ENCODE measurements around the gene CCDC88C.
A peak's percentile ranks its signal among the peaks of the same experiment; 100 is the strongest.

CCDC88C gene

GRCh38 chr14:91357272-91358024 lies 60.2 kb downstream of the CCDC88C start:
- no peak for TF ChIP-seq CTCF (IDR thresholded peaks at IDR 0.05; ENCODE audit: low read depth, low read length, missing control alignments)
- no peak overlapping the region; the same call in 1 of the 2 replicates for H3K4me3 ChIP-seq (ENCODE audit: low read depth, low read length)
- no peak for DNase-seq (ENCODE audit: low read depth)

- DNase-seq (ENCODE audit: low read depth): no peak
- no peak for TF ChIP-seq CTCF (IDR thresholded peaks at IDR 0.05; ENCODE audit: low read depth, low read length, missing control alignments)
- H3K4me3 ChIP-seq (ENCODE audit: low read depth, low read length): peak overlapping the region; percentile 49
Observed at GRCh38 chr14:91356181-91356763, 61.3 kb downstream of the CCDC88C start.

- peak overlapping the region; percentile 49 for H3K4me3 ChIP-seq (ENCODE audit: low read depth, low read length)
- peak; percentile 86 for TF ChIP-seq CTCF (IDR thresholded peaks at IDR 0.05; ENCODE audit: low read depth, low read length, missing control alignments)
- DNase-seq (ENCODE audit: low read depth): no peak
Observed at GRCh38 chr14:91354979-91355685, 62.5 kb downstream of the CCDC88C start.

GRCh38 chr14:91354221-91354916 lies 63.3 kb downstream of the CCDC88C start:
- DNase-seq (ENCODE audit: low read depth): no peak
- no peak for TF ChIP-seq CTCF (IDR thresholded peaks at IDR 0.05; ENCODE audit: low read depth, low read length, missing control alignments)
- H3K4me3 ChIP-seq (ENCODE audit: low read depth, low read length): no peak overlapping the region

- no peak overlapping the region for H3K4me3 ChIP-seq (ENCODE audit: low read depth, low read length)
- DNase-seq (ENCODE audit: low read depth): no peak
- no peak for TF ChIP-seq CTCF (IDR thresholded peaks at IDR 0.05; ENCODE audit: low read depth, low read length, missing control alignments)
Observed at GRCh38 chr14:91352728-91353692, 64.6 kb downstream of the CCDC88C start.

GRCh38 chr14:91352053-91352452 lies 65.6 kb downstream of the CCDC88C start:
- peak overlapping the region; percentile 39; the same call in 1 of the 2 replicates for H3K4me3 ChIP-seq (ENCODE audit: low read depth, low read length)
- no peak for DNase-seq (ENCODE audit: low read depth)
- no peak for TF ChIP-seq CTCF (IDR thresholded peaks at IDR 0.05; ENCODE audit: low read depth, low read length, missing control alignments)
